Caco-2 (cell line): Measurements from ENCODE around the gene MROH7. TPM values are rescaled to one million over a fixed set of nuclear protein-coding genes. Genes with fewer than 3 reads are reported as not detected.

Experiments used
- BruUV-seq: library from RNA; stranded (reverse); fragments of 400-500 nt; replicated peaks from 2 replicates; lab custom pipeline; 2021; lab: Mats Ljungman, UMichigan
- CTCF ChIA-PET: fragments of 300-600 bp; sonication (Branson Sonifier 250); formaldehyde crosslinking; loops from one replicate; lab custom pipeline; 2022; ENCODE audit warnings: antibody characterized with exemption; lab: Charles Lee
- POLR2A ChIA-PET: fragments of 300-600 bp; sonication (Branson Sonifier 250); formaldehyde crosslinking; loops from one replicate; lab custom pipeline; 2022; ENCODE audit warnings: antibody characterized with exemption; lab: Charles Lee
- DNase-seq, 2 experiments: peaks; one replicate each; pipeline versions ENCODE4 v3.0.0 to v3.0.0-alpha.2; 2020 to 2022
- H3K27me3 ChIP-seq: replicated peaks from 2 replicates; pipeline ENCODE4 v1.6.0; 2011; ENCODE audit warnings: low read length; ENCODE audit not compliant: control insufficient read depth, insufficient read depth
- H3K36me3 ChIP-seq: 2 replicates; pipeline ENCODE4 v1.5.1; 2011; ENCODE audit warnings: low read length; ENCODE audit not compliant: control insufficient read depth, insufficient read depth
- H3K4me1 ChIP-seq: fragments of 250-450 bp; sonication (Bioruptor Pico); 2 replicates; pipeline ENCODE4 v1.5.1; 2020; ENCODE audit warnings: mild to moderate bottlenecking
- H3K4me3 ChIP-seq: 2 replicates; pipeline ENCODE4 v1.5.1; 2011; ENCODE audit warnings: low read depth, mild to moderate bottlenecking, control low read depth, low read length
- H3K9me3 ChIP-seq: fragments of 250-450 bp; sonication (Bioruptor Pico); 2 replicates; pipeline ENCODE4 v1.5.1; 2020; ENCODE audit warnings: mild to moderate bottlenecking, moderate library complexity
- H3K27ac Mint-ChIP-seq: one replicate; pipeline ENCODE4 v1.8.0; 2022; ENCODE audit warnings: mixed read lengths; ENCODE audit not compliant: unreplicated experiment
- H3K27me3 Mint-ChIP-seq: one replicate; pipeline ENCODE4 v1.8.0; 2022; ENCODE audit warnings: mixed read lengths; ENCODE audit not compliant: insufficient read depth, unreplicated experiment
- H3K36me3 Mint-ChIP-seq: one replicate; pipeline ENCODE4 v1.8.0; 2022; ENCODE audit warnings: mild to moderate bottlenecking, mixed read lengths; ENCODE audit not compliant: insufficient read depth, unreplicated experiment
- H3K4me1 Mint-ChIP-seq: one replicate; pipeline ENCODE4 v1.8.0; 2022; ENCODE audit warnings: low read depth, mixed read lengths; ENCODE audit not compliant: unreplicated experiment
- H3K4me3 Mint-ChIP-seq: one replicate; pipeline ENCODE4 v1.8.0; 2022; ENCODE audit warnings: mild to moderate bottlenecking, moderate library complexity, mixed read lengths; ENCODE audit not compliant: unreplicated experiment
- H3K9me3 Mint-ChIP-seq: one replicate; pipeline ENCODE4 v1.8.0; 2022; ENCODE audit warnings: mixed read lengths; ENCODE audit not compliant: unreplicated experiment
- intact Hi-C: fragments of 100-400 bp; cut with micrococcal nuclease; formaldehyde crosslinking; loops from one replicate; pipeline ENCODE4 v1.10.0; 2022; ENCODE audit not compliant: unreplicated experiment
- total RNA-seq: library from RNA; stranded (reverse); gene quantifications from 2 replicates; pipeline ENCODE4 v1.2.3, GENCODE V29; 2022
- TF ChIP-seq, protein P1 (sequence below), 2 experiments: fragments of 200-600 bp in 1 of 2; IDR thresholded peaks; 1 replicate in 1 of 2; 2 replicates in 1 of 2; pipeline versions ENCODE4 v1.5.1 to v1.8.0; 2011 to 2022; ENCODE audit warnings: antibody characterized with exemption in 1 of 2, control low read depth in 1 of 2, inconsistent platforms in 1 of 2, low read depth in 1 of 2, low read length in 1 of 2, mild to moderate bottlenecking in 1 of 2, moderate library complexity in 1 of 2; ENCODE audit not compliant: insufficient read depth in 1 of 2, severe bottlenecking in 1 of 2, unreplicated experiment in 1 of 2

Gene MROH7
- total RNA-seq, 1 experiment from 2014 or later = not detected

DNA sequence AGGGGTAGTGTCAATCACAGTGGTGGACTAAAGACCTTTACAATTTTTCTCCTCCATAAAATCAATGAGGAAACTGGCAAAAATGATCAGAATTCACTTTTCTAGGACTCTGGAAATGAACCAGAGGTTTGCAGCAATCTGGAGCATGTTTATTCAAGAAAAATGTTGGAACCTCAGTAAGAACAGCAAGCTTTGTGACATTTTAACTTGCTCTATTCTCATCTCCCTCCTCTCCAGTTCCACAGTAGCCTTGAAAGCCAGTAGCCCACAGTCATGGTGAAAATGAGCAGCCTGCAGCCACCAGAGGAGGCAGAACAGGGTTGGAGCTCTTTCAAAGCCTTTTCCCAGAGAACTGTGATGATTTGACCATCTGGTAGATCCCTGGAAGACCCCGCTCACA, 83.2 kb downstream of the MROH7 start:
- H3K27ac Mint-ChIP-seq = no peak overlapping the region
- no peaks in the 10 kb centered on the region for H3K9me3 Mint-ChIP-seq
- no peaks in the 10 kb centered on the region for H3K4me1 ChIP-seq
- no peaks in the 10 kb centered on the region for H3K27me3 ChIP-seq
- no peaks in the 10 kb centered on the region for H3K4me1 Mint-ChIP-seq
- H3K9me3 ChIP-seq = no peaks in the 10 kb centered on the region
- TF ChIP-seq, protein P1, sequence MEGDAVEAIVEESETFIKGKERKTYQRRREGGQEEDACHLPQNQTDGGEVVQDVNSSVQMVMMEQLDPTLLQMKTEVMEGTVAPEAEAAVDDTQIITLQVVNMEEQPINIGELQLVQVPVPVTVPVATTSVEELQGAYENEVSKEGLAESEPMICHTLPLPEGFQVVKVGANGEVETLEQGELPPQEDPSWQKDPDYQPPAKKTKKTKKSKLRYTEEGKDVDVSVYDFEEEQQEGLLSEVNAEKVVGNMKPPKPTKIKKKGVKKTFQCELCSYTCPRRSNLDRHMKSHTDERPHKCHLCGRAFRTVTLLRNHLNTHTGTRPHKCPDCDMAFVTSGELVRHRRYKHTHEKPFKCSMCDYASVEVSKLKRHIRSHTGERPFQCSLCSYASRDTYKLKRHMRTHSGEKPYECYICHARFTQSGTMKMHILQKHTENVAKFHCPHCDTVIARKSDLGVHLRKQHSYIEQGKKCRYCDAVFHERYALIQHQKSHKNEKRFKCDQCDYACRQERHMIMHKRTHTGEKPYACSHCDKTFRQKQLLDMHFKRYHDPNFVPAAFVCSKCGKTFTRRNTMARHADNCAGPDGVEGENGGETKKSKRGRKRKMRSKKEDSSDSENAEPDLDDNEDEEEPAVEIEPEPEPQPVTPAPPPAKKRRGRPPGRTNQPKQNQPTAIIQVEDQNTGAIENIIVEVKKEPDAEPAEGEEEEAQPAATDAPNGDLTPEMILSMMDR (IDR thresholded peaks at IDR 0.05; ENCODE audit: insufficient read depth in 1 of 2, low read depth in 1 of 2, low read length in 1 of 2, severe bottlenecking in 1 of 2, unreplicated experiment in 1 of 2) = no peak
- POLR2A ChIA-PET = no interaction called here
- DNase-seq = no peak
- no TSS peak for BruUV-seq
- peaks cover 29% of the 10 kb centered on the region for H3K36me3 Mint-ChIP-seq
- intact Hi-C loops = no loop called here
- no peak overlapping the region for H3K4me3 ChIP-seq
- no peak overlapping the region for H3K4me3 Mint-ChIP-seq
- CTCF ChIA-PET = no interaction called here
- no peaks in the 10 kb centered on the region for H3K27me3 Mint-ChIP-seq
- H3K36me3 ChIP-seq = no peaks in the 10 kb centered on the region

- Mint-ChIP-seq H3K27me3 (no peaks in the 10 kb centered on the region), H3K36me3 (peaks cover 43% of the 10 kb centered on the region), H3K9me3 (no peaks in the 10 kb centered on the region), H3K4me1 (no peaks in the 10 kb centered on the region), H3K4me3 (no peak overlapping the region), H3K27ac (no peak overlapping the region)
- intact Hi-C loops = no loop called here
- H3K27me3 ChIP-seq = no peaks in the 10 kb centered on the region
- ChIA-PET CTCF (no interaction called here), POLR2A (no interaction called here)
- TF ChIP-seq, protein P1 (IDR thresholded peaks at IDR 0.05; ENCODE audit: insufficient read depth in 1 of 2, low read depth in 1 of 2, low read length in 1 of 2, severe bottlenecking in 1 of 2, unreplicated experiment in 1 of 2) = no peak
- no peaks in the 10 kb centered on the region for H3K36me3 ChIP-seq
- no peaks in the 10 kb centered on the region for H3K9me3 ChIP-seq
- BruUV-seq = no TSS peak
- H3K4me1 ChIP-seq = no peaks in the 10 kb centered on the region
- DNase-seq = no peak
- no peak overlapping the region for H3K4me3 ChIP-seq
Observed at GRCh38 chr1:54728027-54728426, 86.4 kb downstream of the MROH7 start.

- intact Hi-C loops = no loop called here
- Histone ChIP-seq H3K9me3 (no peaks in the 10 kb centered on the region), H3K4me1 (no peaks in the 10 kb centered on the region), H3K27me3 (no peaks in the 10 kb centered on the region), H3K4me3 (no peak overlapping the region), H3K36me3 (no peaks in the 10 kb centered on the region)
- no peak for DNase-seq
- CTCF ChIA-PET = no interaction called here
- Mint-ChIP-seq H3K4me1 (no peaks in the 10 kb centered on the region), H3K36me3 (peaks cover 36% of the 10 kb centered on the region), H3K9me3 (no peaks in the 10 kb centered on the region), H3K27me3 (no peaks in the 10 kb centered on the region), H3K4me3 (no peak overlapping the region), H3K27ac (no peak overlapping the region)
- TF ChIP-seq, protein P1 (IDR thresholded peaks at IDR 0.05; ENCODE audit: insufficient read depth in 1 of 2, low read depth in 1 of 2, low read length in 1 of 2, severe bottlenecking in 1 of 2, unreplicated experiment in 1 of 2) = no peak
- BruUV-seq = no TSS peak
- POLR2A ChIA-PET = no interaction called here
Observed at GRCh38 chr1:54736685-54737084, 95.1 kb downstream of the MROH7 start.
